A673 (cell line): ENCODE data around the gene TCFL5. TPM values are rescaled to one million over a fixed set of nuclear protein-coding genes. Genes with fewer than 3 reads are reported as not detected.

Experiments used
- BruUV-seq: library from RNA; stranded (reverse); fragments of 400-500 nt; replicated peaks from 2 replicates; lab custom pipeline; 2021; lab: Mats Ljungman, UMichigan
- CTCF ChIA-PET: fragments of 300-600 bp; sonication (Branson Sonifier 250); formaldehyde crosslinking; loops from one replicate; lab custom pipeline; 2022; ENCODE audit warnings: antibody characterized with exemption; lab: Charles Lee
- POLR2A ChIA-PET: fragments of 300-600 bp; sonication (Branson Sonifier 250); formaldehyde crosslinking; loops from one replicate; lab custom pipeline; 2022; ENCODE audit warnings: antibody characterized with exemption; ENCODE audit not compliant: low non-redundant PET; lab: Charles Lee
- DNase-seq: peaks from one replicate; pipeline ENCODE4 v3.0.0-alpha.2; 2015; ENCODE audit warnings: low spot score
- H3K27ac ChIP-seq: fragments of 200-600 bp; sonication (generic); 2 replicates; pipeline ENCODE4 v1.5.1; 2016; ENCODE audit warnings: mixed run types, low read depth, mild to moderate bottlenecking, mixed read lengths, antibody characterized with exemption, low read length; ENCODE audit not compliant: poor library complexity, severe bottlenecking
- H3K27me3 ChIP-seq: fragments of 200-600 bp; sonication (generic); replicated peaks from 2 replicates; pipeline ENCODE4 v1.6.1; 2017; ENCODE audit warnings: mixed run types, low read depth, mild to moderate bottlenecking, mixed read lengths, antibody characterized with exemption, low read length; ENCODE audit not compliant: insufficient read depth, poor library complexity
- H3K36me3 ChIP-seq: fragments of 200-600 bp; sonication (generic); 2 replicates; pipeline ENCODE4 v1.6.1; 2016; ENCODE audit warnings: mixed run types, mild to moderate bottlenecking, mixed read lengths, antibody characterized with exemption, low read length; ENCODE audit not compliant: insufficient read depth, poor library complexity, severe bottlenecking
- H3K4me1 ChIP-seq: fragments of 200-600 bp; sonication (generic); 2 replicates; pipeline ENCODE4 v1.6.1; 2017; ENCODE audit warnings: mixed run types, mild to moderate bottlenecking, mixed read lengths, antibody characterized with exemption, low read length; ENCODE audit not compliant: insufficient read depth, poor library complexity, severe bottlenecking
- H3K4me3 ChIP-seq: fragments of 200-600 bp; sonication (generic); 2 replicates; pipeline ENCODE4 v1.5.1; 2016; ENCODE audit warnings: low read depth, mixed run types, mild to moderate bottlenecking, mixed read lengths, low read length; ENCODE audit not compliant: poor library complexity, severe bottlenecking
- H3K9me3 ChIP-seq: fragments of 200-600 bp; sonication (generic); 2 replicates; pipeline ENCODE4 v1.6.1; 2016; ENCODE audit warnings: mixed run types, low read depth, mild to moderate bottlenecking, mixed read lengths, antibody characterized with exemption, low read length; ENCODE audit not compliant: poor library complexity, severe bottlenecking
- EZH2 ChIP-seq: fragments of 200-600 bp; sonication (generic); IDR thresholded peaks from 2 replicates; pipeline ENCODE4 v1.6.1; 2017; ENCODE audit warnings: borderline replicate concordance, low read depth, mild to moderate bottlenecking, mixed read lengths, antibody characterized with exemption, low read length; ENCODE audit not compliant: poor library complexity, severe bottlenecking
- intact Hi-C: fragments of 100-400 bp; cut with micrococcal nuclease; formaldehyde crosslinking; loops from one replicate; pipeline ENCODE4 v1.10.0; 2022; ENCODE audit not compliant: unreplicated experiment
- total RNA-seq: library from RNA; stranded (reverse); gene quantifications from 2 replicates; pipeline ENCODE4 v1.2.3, GENCODE V29; 2021
- TF ChIP-seq, protein P1 (sequence below): fragments of 300-800, 200-600 bp; sonication (generic); conservative IDR thresholded peaks from 2 replicates; pipeline ENCODE4 v1.5.1; 2017; ENCODE audit warnings: low read depth, mild to moderate bottlenecking, antibody characterized with exemption, low read length, moderate library complexity, mixed read lengths

Gene TCFL5
- total RNA-seq, 1 experiment from 2014 or later = 13.9 TPM

DNA sequence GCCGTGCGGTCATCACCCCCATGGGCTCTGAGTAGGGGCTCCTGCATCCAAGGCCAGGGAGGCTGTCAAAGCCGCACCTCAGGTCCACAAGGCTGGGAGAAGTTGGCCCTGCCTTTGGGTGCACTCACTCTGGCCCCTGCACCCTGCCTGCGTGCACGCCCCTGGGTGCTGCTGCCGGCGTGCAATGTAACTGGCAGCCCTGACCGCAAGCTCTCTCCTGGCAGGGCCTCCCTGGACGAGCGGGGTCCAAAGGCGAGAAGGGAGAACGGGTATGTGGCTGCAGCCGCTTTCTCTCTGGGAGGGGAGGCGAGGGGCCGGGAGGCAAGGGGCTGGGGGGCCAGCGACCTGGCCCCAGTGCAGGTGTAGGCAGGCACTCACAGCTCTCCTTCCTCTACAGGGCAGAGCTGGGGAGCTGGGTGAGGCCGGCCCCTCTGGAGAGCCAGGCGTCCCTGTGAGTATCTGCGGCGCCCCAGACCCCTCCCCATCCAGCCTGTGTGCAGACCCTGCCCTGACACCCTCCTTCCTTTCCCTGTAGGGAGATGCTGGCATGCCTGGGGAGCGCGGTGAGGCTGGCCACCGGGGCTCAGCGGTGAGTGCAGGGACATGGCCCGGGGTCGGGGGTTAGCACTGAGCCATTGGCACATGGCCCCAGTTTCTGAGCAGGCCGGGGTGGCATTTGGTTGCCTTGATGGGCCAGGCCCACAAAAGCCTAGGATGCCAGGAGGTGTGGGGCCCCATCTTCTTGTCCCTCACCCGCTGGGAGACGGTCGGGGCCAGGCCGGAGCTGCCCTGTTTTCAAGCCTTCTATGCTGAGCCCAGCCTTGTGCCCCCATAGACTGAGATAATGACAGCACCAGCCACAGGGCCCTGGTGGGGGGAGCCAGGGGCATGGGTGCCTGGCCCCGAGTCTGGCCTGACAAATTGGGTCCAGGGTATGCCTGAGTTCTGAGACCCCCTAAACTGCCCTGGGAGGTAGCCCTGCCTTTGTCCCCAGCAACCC lies 32.1 kb downstream of the TCFL5 start:
- Histone ChIP-seq H3K9me3 (no peaks in the 10 kb centered on the region), H3K27me3 (no peaks in the 10 kb centered on the region), H3K36me3 (no peaks in the 10 kb centered on the region), H3K4me3 (no peak overlapping the region), H3K4me1 (peaks cover 14% of the 10 kb centered on the region), H3K27ac (no peak overlapping the region)
- intact Hi-C loops = no loop called here
- BruUV-seq = no TSS peak
- TF ChIP-seq EZH2 = no peak
- TF ChIP-seq, protein P1, sequence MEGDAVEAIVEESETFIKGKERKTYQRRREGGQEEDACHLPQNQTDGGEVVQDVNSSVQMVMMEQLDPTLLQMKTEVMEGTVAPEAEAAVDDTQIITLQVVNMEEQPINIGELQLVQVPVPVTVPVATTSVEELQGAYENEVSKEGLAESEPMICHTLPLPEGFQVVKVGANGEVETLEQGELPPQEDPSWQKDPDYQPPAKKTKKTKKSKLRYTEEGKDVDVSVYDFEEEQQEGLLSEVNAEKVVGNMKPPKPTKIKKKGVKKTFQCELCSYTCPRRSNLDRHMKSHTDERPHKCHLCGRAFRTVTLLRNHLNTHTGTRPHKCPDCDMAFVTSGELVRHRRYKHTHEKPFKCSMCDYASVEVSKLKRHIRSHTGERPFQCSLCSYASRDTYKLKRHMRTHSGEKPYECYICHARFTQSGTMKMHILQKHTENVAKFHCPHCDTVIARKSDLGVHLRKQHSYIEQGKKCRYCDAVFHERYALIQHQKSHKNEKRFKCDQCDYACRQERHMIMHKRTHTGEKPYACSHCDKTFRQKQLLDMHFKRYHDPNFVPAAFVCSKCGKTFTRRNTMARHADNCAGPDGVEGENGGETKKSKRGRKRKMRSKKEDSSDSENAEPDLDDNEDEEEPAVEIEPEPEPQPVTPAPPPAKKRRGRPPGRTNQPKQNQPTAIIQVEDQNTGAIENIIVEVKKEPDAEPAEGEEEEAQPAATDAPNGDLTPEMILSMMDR = no peak
- no peak for DNase-seq
- ChIA-PET CTCF (no interaction called here), POLR2A (no interaction called here)

DNA sequence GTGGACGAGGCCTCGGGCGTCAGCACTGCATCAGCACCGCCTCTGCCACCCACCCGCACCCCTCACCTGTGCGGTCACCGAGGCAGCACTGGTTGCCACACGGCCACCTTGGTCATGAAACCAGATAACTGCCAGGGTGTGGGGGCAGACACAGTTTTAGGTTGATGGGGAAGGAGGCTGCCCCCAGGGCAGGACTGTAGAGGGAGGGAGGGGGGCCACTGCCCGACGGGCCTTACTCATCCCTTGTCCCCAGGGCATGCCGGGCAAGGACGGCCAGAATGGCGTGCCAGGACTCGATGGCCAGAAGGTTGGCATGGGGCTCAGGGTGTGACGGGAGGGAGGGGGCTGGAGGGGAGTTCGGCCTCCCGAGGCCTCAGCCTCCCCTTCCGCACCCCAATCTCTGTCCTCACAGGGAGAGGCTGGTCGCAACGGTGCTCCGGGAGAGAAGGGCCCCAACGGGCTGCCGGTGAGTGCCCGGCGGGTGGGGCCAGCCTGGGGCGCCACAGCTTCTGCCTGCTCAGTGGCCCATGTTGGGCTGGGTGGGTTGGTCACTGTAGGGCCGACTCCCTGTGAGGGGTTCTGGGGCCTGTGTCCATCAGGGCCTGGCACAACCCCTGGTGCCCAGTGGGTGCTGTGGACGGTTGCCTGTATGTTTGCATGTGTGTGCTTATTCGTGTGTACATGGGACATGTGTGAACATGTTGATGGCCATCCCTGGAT lies 33.0 kb downstream of the TCFL5 start:
- CTCF ChIA-PET = no interaction called here
- no peak overlapping the region for H3K27ac ChIP-seq
- TF ChIP-seq EZH2 = no peak
- TF ChIP-seq, protein P1 = no peak
- POLR2A ChIA-PET = no interaction called here
- no peaks in the 10 kb centered on the region for H3K27me3 ChIP-seq
- intact Hi-C loops = no loop called here
- no peak overlapping the region for H3K4me3 ChIP-seq
- no peaks in the 10 kb centered on the region for H3K9me3 ChIP-seq
- peaks cover 19% of the 10 kb centered on the region for H3K4me1 ChIP-seq
- no peak for DNase-seq
- no TSS peak for BruUV-seq
- no peaks in the 10 kb centered on the region for H3K36me3 ChIP-seq

DNA sequence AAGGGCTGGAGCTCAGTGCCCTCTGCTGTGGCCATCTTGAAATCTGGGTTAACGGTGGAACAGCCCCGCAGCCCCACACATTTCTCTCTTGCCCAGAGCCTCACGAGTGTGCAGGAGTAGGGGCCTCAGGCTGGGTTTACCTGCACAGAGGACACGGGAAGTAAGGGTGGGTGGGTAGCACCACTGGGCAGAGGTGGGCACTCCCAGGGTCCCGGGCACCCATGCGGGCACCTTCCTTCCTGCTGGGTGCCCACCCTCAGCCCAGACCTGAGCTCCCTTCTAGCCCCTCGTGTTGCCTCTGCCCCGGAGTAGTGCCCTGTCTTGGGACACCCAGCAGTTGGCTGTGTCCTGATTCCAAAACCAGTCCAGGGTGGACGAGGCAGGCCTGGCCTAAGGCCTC lies 33.6 kb downstream of the TCFL5 start:
- TF ChIP-seq EZH2 = no peak
- TF ChIP-seq, protein P1 = no peak
- CTCF ChIA-PET = no interaction called here
- no peak overlapping the region for H3K4me3 ChIP-seq

More for the DNA sequence above, 33.6 kb downstream of the TCFL5 start:
- no peak overlapping the region for H3K27ac ChIP-seq
- no peaks in the 10 kb centered on the region for H3K9me3 ChIP-seq
- POLR2A ChIA-PET = no interaction called here
- intact Hi-C loops = no loop called here
- no peaks in the 10 kb centered on the region for H3K36me3 ChIP-seq
- no peaks in the 10 kb centered on the region for H3K27me3 ChIP-seq
- no peak for DNase-seq
- BruUV-seq = no TSS peak
- H3K4me1 ChIP-seq = peaks cover 19% of the 10 kb centered on the region
